ENCODE measurements around the gene ARAF.

ARAF gene

DNA sequence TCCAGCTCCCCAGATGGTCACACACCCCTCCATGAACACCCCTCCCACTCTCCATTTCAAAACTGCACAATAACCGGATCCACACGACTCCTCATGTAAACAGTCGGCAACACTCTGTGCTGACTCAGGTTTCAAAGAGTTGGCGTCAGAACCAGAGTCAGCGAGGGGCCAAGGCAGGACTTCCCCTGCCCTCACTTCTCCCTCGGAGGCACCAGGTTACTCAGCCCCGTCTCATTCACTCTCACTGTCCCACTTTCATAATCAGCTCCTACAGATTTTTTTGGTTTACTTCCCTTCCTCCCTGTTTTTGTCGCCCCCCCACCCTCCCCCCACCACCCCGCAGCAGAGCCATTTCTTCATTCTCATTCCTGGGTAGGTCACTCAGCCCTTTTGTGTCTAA is 18.5 kb downstream of the ARAF start:
- ATAC-seq, result no peak
- TF ChIP-seq SNAI2 (CRISPR knock-in tag; IDR thresholded peaks at IDR 0.05), result no peak
- TF ChIP-seq, protein P1, sequence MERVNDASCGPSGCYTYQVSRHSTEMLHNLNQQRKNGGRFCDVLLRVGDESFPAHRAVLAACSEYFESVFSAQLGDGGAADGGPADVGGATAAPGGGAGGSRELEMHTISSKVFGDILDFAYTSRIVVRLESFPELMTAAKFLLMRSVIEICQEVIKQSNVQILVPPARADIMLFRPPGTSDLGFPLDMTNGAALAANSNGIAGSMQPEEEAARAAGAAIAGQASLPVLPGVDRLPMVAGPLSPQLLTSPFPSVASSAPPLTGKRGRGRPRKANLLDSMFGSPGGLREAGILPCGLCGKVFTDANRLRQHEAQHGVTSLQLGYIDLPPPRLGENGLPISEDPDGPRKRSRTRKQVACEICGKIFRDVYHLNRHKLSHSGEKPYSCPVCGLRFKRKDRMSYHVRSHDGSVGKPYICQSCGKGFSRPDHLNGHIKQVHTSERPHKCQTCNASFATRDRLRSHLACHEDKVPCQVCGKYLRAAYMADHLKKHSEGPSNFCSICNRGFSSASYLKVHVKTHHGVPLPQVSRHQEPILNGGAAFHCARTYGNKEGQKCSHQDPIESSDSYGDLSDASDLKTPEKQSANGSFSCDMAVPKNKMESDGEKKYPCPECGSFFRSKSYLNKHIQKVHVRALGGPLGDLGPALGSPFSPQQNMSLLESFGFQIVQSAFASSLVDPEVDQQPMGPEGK (CRISPR knock-in tag; IDR thresholded peaks at IDR 0.05; ENCODE audit: borderline replicate concordance), result no peak

DNA sequence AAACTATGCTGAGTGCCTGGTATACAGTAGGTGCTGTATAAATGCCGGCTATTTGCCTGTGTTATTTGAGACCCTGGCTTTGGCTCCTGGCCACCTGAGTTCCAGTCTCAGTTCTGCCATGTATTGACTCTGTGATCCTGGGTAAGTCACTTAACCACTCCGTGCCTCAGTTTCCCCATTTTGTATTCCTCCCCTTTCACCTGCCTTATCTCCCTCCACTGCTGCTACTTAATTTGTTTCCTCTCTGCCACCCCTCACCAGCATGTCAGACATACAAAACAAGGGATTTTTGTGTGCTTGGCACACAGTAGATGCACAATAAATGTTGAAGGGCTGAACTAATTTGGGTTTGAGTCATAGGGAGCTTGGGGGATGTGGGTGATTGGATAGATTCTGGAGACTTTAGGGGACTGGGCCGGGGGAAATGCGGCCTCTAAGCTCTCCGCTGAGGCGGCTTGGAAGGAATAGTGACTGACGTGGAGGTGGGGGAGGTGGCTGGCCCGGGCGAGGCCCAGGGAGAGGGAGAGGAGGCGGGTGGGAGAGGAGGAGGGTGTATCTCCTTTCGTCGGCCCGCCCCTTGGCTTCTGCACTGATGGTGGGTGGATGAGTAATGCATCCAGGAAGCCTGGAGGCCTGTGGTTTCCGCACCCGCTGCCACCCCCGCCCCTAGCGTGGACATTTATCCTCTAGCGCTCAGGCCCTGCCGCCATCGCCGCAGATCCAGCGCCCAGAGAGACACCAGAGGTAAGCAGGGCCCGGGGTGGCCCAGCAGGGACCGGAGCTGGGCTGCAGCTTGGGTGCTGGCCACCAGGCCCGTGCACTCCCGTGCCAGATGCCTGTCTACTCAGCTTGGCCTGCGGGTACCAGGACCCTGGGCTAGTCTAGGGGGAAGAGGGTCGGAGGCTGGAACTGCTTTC is 21.0 kb downstream of the ARAF start, which contains the start of gene TIMP1:
Gene TIMP1 (plus strand): TSS at position 706 of the 917 bp plus-strand sequence. CDS start 980 bp downstream, outside the sequence.
- TF ChIP-seq, protein P2, sequence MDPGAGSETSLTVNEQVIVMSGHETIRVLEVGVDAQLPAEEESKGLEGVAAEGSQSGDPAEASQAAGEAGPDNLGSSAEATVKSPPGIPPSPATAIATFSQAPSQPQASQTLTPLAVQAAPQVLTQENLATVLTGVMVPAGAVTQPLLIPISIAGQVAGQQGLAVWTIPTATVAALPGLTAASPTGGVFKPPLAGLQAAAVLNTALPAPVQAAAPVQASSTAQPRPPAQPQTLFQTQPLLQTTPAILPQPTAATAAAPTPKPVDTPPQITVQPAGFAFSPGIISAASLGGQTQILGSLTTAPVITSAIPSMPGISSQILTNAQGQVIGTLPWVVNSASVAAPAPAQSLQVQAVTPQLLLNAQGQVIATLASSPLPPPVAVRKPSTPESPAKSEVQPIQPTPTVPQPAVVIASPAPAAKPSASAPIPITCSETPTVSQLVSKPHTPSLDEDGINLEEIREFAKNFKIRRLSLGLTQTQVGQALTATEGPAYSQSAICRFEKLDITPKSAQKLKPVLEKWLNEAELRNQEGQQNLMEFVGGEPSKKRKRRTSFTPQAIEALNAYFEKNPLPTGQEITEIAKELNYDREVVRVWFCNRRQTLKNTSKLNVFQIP (CRISPR knock-in tag; IDR thresholded peaks at IDR 0.05; ENCODE audit: borderline replicate concordance, low read depth), result no peak
- no peak for TF ChIP-seq CSDC2 (CRISPR knock-in tag; IDR thresholded peaks at IDR 0.05)
- no peak for TF ChIP-seq RARB (CRISPR knock-in tag; IDR thresholded peaks at IDR 0.05)
- no peak for TF ChIP-seq PPARA (CRISPR knock-in tag; IDR thresholded peaks at IDR 0.05; ENCODE audit: borderline replicate concordance)
- no peak for TF ChIP-seq ZC3H10 (CRISPR knock-in tag; IDR thresholded peaks at IDR 0.05)
- no peak for TF ChIP-seq ESRRG (CRISPR knock-in tag; IDR thresholded peaks at IDR 0.05)
- TF ChIP-seq, protein P3, sequence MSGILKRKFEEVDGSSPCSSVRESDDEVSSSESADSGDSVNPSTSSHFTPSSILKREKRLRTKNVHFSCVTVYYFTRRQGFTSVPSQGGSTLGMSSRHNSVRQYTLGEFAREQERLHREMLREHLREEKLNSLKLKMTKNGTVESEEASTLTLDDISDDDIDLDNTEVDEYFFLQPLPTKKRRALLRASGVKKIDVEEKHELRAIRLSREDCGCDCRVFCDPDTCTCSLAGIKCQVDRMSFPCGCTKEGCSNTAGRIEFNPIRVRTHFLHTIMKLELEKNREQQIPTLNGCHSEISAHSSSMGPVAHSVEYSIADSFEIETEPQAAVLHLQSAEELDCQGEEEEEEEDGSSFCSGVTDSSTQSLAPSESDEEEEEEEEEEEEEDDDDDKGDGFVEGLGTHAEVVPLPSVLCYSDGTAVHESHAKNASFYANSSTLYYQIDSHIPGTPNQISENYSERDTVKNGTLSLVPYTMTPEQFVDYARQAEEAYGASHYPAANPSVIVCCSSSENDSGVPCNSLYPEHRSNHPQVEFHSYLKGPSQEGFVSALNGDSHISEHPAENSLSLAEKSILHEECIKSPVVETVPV (CRISPR knock-in tag; IDR thresholded peaks at IDR 0.05), result no peak
- no peak for TF ChIP-seq OSR1 (CRISPR knock-in tag; IDR thresholded peaks at IDR 0.05)
- TF ChIP-seq CREB5 (CRISPR knock-in tag; IDR thresholded peaks at IDR 0.05; ENCODE audit: low read depth), result no peak
- peak; percentile 98 for ATAC-seq

GRCh38 chrX:47583240-47583861 is 22.3 kb downstream of the ARAF start:
- no peak for ATAC-seq
- TF ChIP-seq TOX (CRISPR knock-in tag; IDR thresholded peaks at IDR 0.05; ENCODE audit: borderline replicate concordance) (no peak), CREB5 (CRISPR knock-in tag; IDR thresholded peaks at IDR 0.05; ENCODE audit: low read depth) (no peak), CSDC2 (CRISPR knock-in tag; IDR thresholded peaks at IDR 0.05) (no peak), ZFP3 (CRISPR knock-in tag; IDR thresholded peaks at IDR 0.05) (no peak), RARB (CRISPR knock-in tag; IDR thresholded peaks at IDR 0.05) (no peak), ZNF70 (CRISPR knock-in tag; IDR thresholded peaks at IDR 0.05) (no peak), TSHZ2 (CRISPR knock-in tag; IDR thresholded peaks at IDR 0.05) (no peak), ARNTL (CRISPR knock-in tag; IDR thresholded peaks at IDR 0.05; ENCODE audit: borderline replicate concordance, low read depth) (no peak), ISL1 (CRISPR knock-in tag; IDR thresholded peaks at IDR 0.05) (no peak), ZNF565 (CRISPR knock-in tag; conservative IDR thresholded peaks at IDR 0.05; ENCODE audit: low read depth) (no peak), ZFP30 (CRISPR knock-in tag; IDR thresholded peaks at IDR 0.05) (no peak), PPARA (CRISPR knock-in tag; IDR thresholded peaks at IDR 0.05; ENCODE audit: borderline replicate concordance) (no peak), ESRRG (CRISPR knock-in tag; IDR thresholded peaks at IDR 0.05) (no peak), ZNF8 (CRISPR knock-in tag; IDR thresholded peaks at IDR 0.05) (no peak)
- TF ChIP-seq, protein P3 (CRISPR knock-in tag; IDR thresholded peaks at IDR 0.05), result no peak
- TF ChIP-seq, protein P2 (CRISPR knock-in tag; IDR thresholded peaks at IDR 0.05; ENCODE audit: borderline replicate concordance, low read depth), result no peak

All from SK-N-SH treated with all-trans-retinoic acid at 6 μM for 48 hours (cell line).